Breast epithelium (tissue), 3 donors: ENCODE measurements around the gene DPYSL4.

Experiments used
- POLR2A ChIP-seq: fragments of 450-650 bp; IDR thresholded peaks from one replicate; pipeline ENCODE4 v1.6.1; 2016; ENCODE audit warnings: antibody characterized with exemption, mild to moderate bottlenecking, moderate library complexity
- POLR2AphosphoS5 ChIP-seq, 3 donors: sonication (generic); formaldehyde crosslinking; IDR thresholded peaks; one replicate each; pipeline ENCODE4 v1.6.1; 2017; ENCODE audit warnings: antibody characterized with exemption in 3 of 3
- TF ChIP-seq, protein P1 (sequence below), 3 donors: fragments of 450-650 bp; IDR thresholded peaks; one replicate each; pipeline ENCODE4 v1.5.1; 2016 to 2017; ENCODE audit warnings: antibody characterized with exemption in 3 of 3, mild to moderate bottlenecking in 3 of 3, moderate library complexity in 3 of 3

DNA sequence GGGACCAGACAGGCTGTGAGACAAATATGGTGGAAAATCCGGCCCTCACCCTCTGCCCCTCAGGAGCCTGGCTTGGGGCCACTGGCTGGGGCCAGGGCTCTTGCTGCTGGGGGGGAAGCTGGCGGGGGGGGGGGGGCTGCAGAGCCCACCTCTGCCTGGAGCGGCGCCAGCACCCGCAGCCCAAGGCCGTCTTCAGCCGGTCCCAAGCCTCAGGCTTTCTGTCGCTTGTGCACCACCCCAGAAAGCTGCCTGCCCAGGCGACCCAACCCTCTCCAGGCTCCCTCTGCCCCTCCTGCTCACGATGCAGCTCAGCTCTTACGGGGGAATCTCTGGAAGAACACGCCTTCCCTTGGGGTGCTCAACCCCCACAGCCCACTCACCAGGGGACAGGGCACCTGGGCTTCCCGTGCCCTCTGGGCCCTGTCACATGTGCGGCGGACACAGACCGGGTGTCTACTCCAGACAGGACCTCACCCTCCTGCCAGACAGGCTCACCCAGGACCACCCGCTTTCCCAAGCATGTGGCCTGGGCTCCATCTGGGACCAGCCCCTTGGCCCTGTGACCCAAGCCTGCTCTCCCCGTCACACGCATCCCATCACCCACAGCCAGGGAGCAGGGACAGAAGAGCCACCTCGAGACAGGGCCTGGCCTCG is 43.9 kb downstream of the DPYSL4 start:
- no peak for TF ChIP-seq POLR2A
- TF ChIP-seq, protein P1, sequence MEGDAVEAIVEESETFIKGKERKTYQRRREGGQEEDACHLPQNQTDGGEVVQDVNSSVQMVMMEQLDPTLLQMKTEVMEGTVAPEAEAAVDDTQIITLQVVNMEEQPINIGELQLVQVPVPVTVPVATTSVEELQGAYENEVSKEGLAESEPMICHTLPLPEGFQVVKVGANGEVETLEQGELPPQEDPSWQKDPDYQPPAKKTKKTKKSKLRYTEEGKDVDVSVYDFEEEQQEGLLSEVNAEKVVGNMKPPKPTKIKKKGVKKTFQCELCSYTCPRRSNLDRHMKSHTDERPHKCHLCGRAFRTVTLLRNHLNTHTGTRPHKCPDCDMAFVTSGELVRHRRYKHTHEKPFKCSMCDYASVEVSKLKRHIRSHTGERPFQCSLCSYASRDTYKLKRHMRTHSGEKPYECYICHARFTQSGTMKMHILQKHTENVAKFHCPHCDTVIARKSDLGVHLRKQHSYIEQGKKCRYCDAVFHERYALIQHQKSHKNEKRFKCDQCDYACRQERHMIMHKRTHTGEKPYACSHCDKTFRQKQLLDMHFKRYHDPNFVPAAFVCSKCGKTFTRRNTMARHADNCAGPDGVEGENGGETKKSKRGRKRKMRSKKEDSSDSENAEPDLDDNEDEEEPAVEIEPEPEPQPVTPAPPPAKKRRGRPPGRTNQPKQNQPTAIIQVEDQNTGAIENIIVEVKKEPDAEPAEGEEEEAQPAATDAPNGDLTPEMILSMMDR (IDR thresholded peaks at IDR 0.05) = no peak
- TF ChIP-seq POLR2AphosphoS5 (IDR thresholded peaks at IDR 0.05) = no peak
